HG03342 (cell line): Measurements from ENCODE around the gene RIMS4.
"Not testable (repeated sequence)": the region's sequence is repeated elsewhere in the genome, so short reads cannot be mapped to it uniquely, and the experiment has no call there.

Source experiments
- ATAC-seq: cut with Tn5 transposase; IDR thresholded peaks from one replicate; pipeline ENCODE4 v1.9.1; 2021; ENCODE audit warnings: mild to moderate bottlenecking, moderate library complexity; ENCODE audit not compliant: unreplicated experiment

Gene RIMS4

DNA sequence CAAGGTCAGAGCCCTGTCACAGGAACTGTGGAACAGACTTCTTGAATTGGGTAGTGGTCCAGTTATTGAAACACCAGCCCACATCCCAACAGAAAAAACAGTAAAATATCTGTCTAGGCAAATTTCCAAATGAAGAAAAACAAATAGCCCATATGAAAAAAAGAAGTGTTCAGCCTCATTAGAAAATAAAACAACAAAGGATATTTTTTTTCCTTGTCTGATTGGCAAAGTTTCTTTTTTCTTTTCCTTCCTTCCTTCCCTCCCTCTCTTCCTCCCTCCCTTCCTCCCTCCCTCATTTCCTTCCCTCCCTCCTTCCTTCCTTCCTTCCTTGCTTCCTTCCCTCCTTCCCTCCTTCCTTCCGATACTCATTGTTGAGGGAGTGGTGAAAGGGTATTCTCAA, 20.6 kb upstream of the RIMS4 start:
- no peak for ATAC-seq

DNA sequence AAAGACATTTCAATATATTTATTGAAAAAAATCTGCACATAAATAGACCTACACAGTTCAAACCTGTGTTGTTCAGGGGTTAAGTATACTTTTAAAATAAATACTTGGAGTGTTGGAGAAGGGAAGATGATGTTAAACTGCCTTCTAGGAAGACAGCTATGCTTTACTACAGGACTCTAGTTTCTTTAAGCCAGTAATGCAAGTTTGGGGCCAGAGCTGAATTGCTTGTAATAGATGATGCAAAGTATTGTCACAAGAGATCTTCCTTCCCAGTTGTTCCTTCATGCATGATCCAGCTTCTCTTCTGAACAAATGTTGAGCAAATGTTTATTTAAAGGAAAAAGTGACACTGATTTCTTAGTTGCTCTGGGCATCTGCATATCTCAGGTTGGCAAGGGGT, 20.2 kb upstream of the RIMS4 start:
- ATAC-seq: no peak

DNA sequence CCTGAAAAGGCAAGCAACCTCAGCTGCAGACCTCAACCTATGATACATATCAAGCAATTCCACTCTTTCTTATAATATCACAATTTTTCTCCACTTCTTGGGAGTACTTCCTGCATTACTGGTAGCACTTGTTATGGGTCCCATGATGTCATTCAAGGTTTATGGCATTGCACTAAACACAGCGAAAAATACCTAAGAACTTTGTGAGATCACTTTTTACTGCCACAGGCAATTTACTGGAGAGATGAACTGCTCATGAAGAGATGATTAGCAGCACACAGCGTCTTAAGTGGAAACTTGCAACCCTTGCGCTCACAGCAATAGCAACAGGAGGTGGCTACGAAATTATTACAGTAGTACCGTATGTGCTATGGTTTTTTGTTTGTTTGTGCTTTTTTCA, 19.3 kb upstream of the RIMS4 start:
- no peak for ATAC-seq

DNA sequence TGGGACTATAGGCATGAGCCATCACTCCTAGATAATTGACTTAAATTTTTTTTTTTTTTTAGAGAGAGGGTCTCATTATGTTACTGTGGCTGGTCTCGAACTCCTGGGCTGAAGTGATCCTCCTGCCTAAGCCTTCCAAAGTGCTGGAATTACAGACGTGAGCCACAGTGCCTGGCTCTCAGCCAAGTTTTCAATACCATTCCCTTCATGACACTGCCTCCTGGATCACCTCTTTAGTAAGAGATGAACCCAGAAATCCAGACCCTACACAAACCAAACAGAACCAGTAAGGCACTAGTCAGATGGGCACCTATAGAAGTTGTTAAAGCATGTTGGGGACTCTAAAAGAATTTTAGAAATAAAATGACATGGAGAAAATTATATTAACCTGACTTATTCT, 18.3 kb upstream of the RIMS4 start:
- no peak for ATAC-seq

DNA sequence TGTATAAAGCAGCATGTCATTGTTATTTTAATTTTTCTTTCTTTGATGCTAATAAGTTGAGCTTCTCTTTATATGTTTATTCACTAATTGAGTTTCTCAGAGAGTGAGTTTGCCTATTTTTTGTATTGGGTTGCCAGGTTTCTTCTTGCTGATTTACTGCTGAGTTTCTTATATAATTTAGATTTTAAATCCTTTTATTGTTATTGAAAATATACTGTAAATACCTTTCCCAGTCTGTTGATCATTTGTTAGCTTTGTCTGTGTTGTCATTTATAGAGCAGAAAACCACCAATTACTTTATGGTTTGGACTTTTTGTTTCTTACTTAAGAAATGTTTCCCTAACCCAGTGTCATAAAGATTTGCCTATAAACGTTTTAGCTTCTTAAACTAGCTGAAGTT, 17.1 kb upstream of the RIMS4 start:
- no peak for ATAC-seq

DNA sequence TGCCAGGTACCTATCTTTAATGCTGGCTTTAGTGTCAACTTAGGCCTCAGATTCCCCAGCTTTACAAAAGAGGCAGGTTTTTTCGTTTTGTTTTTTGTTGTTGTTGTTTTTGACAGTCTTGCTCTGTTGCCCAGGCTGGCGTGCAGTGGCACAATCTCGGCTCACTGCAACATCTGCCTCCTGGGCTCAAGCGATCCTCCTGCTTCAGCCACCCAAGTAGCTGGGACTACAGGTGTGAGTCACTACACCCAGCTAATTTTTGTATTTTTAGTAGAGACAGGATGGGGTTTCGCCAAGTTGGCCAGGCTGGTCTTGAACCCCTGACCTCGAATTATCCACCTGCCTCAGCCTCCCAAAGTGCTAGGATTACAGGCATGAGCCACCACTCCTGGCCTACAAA, 11.2 kb upstream of the RIMS4 start:
- not testable (repeated sequence) for ATAC-seq

DNA sequence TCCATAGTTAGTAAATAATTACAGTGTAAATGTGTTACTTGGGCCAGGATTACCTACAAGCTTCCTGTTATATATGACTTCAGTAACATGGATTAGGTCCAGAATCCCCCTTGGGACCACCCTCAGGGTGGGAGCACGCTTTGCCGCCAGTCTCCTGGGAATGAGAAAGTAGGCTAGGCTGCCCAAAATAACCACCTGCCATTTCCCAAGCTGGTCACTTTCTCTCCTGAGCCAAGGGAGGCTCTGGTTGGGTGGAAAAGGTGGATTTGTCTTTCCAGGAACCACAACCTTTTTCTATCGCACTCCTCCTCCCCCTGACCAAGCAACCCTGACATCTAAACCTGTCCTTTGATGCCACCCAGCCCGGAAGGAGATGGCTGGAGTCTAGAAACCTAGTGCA, 9.6 kb upstream of the RIMS4 start:
- ATAC-seq: no peak

DNA sequence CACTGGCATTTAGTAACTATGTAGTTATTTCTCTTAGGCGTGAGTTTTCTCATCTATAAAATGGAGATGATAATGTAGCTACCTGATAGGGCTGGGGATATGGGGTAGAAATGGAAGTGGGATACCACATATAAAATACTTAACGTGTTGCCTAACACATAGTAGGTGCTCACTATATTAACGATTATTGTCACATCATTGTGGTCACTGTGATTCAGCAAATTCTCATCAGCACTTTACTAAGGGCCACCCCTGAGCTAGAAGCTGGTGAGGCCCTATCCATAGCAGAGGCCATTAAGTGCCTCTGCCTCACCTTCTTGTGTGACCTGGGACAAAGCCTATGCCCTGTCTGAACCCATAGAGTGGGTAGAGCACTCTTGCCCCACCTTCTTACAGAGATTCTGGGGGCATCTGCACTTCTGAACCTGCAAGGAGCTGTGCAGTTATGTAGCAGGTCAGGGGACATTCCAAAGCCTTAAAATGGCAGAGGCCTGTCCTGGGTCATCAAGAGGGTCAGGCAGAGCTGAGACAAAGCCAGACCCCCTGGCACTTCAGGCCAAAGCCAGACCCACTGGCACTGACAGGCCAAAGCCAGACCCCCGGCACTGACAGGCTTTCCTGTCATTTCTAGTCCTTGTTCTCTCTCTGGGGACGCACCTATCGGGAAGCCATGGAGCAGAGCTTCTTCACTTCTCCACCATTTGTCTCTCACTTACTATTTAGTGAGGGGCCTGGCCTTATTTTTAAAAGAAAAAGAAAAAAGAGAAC, 7.0 kb upstream of the RIMS4 start:
- no peak for ATAC-seq

DNA sequence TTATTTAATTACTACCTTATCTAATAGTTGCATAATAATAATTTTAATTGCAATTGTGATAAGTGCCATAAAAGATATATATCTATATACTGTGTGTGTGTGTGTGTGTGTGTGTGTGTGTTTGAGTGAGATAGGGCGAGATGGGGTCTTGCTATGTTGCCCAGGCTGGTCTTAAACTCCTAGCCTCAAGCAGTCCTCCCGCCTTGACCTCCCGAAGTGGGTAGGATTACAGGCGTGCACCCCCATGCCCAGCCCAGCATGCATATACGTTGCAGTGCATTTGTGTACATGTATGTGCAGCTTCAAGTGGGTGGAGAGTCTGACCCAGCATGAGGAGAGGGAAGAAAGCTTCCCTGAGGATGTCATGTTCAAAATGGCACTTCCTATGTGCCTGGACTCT, 4.6 kb upstream of the RIMS4 start:
- no peak for ATAC-seq

DNA sequence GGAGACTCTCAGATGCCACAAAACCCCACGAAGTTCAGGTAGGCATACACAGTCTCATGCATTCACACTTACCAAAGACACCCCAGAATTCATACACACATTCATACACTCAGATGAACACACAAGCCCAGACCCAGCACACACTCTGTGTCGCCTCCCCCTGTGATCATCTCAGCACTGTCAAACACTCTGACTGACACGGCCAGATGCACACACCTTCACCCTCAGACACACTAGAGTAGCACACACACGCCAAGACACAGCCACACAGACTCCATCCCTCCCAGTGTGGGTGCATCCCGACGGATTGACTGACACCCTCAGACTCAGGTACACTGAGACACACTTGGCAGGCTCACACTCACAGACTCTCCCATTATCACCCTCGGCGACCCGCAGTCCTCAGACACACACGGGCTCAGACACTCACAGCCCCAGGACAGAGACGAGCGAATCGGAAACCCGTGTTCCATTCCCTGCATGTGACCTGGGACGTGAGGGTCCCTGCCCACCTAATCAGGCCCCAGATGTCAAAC, 872 bp upstream of the RIMS4 start:
- no peak for ATAC-seq

DNA sequence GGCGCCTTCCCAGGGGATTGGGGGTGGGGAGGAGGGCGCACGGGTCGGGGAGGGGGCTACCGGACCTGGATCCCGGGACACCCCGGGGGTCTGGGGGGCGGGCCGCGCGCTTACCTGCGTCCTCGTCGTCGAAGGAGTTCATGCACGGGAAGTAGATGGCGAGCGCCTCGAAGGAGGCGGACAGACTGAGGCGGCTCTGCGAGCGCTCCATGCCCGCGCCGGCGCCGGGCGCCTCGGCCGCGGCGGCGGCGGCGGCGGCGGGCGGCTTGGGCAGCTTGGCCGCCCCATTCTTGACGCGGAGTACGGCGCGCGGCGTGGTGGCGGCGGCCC, 320 bp downstream of the RIMS4 start:
- no peak for ATAC-seq

DNA sequence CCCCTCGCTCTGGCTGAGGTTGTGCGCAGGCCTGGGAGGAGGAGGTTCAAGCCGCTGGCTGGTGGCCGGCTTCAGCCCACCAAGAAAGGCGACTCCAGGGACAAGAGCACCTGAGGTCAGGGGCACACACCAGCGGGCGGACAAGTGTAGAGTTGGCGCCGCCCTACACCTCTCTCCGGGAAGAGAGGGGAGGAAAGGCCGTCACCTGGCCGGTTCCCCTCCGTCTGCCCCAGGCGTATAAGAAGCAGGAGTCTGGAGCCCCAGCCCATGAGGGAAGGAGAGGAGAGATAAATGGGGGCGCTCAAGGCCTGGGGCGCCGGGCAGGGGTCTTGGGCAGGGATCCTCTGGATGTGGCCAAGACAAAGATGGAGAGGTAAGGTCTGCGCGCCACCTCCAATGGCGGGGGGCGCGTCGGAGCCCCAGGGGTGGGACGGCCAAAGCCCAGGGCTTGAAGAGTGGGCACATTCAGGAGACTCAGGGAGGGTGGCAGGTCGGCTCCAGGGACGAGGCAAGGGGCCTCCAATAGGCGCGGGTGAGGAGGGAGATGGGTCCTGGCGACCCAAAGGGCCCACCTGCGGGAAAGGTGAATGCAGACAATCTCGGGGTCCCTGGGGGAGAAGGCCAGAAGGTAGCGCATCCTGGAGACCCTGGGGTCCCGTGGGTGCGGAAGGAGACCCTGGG, 826 bp downstream of the RIMS4 start:
- no peak for ATAC-seq

DNA sequence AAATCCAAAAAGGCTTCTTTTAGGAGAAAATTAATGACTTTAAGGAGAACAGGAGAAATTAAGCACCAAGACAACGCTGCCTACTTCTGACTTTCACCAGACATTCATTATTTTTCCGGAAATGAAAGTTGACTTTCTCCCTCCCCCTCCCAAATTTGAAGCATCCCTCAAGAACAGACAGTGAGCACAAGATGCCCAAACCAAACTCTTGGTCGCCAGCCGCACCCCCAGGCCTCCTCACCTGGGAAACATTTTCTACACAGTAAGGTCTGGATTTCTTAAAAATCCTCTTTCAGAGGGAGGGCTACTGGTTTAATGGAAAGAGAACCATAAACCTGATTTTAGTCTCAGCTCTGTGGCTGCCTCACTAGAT, 2.7 kb downstream of the RIMS4 start:
- ATAC-seq: no peak

DNA sequence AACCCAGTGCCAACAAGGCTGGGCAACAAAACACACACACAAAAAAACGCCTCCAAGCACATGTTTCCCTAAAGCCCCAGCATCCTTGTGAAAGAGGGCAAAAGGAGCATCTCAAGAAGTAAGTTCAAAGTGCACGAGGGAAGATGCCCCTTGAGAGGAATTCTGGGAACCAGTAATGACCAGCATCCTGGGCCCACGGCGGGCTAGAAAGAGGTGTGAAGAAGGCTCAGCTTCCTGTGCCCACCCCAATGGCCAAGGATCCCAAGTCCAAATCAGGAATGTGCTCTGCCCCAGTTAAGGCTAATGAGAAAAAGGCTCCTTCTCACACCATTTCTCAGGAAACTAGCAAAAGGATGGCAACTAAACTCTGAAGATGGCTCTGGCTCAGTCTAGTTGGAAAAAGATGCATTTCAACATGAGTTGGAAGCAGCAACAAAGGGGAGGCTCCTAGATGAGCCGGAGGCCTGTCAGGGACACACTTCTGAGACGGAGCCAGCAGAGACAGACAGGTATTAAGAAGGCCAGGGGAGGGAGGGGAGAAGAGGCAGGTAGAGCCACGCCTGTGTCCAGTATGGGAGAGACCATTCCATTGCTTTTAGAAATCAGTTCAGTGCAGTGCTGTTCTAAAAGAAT, 3.2 kb downstream of the RIMS4 start:
- ATAC-seq: no peak

DNA sequence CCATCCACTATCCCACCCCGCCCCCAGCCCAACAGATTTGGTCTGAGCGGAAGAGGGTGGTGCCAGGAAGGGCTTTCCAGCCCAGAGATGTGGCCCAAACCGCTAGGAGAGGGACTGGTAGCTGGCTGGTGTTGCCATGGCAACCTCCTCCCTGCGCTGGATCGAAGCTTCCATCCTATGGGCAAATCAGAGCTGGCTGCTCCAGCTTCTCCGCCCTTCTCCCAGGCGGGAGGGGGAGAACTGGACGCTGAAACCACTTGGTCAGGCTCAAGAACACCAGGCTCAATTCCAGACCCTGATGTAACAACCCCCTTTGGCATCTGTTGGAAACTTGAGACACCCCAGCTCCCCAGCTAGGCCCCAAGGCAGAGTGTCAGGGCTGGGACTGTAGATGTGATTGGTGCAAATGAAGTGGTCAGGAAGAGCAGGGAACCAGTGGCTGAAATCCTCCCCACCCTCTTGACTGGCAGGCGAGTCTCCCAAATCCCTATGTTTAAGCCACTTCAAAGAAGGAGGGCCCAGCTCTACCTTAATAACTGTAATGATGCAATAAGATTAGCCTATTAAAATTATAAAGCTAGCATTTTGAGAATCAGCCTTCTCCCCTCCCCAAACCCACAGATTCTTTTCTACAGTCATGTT, 4.2 kb downstream of the RIMS4 start:
- no peak for ATAC-seq

DNA sequence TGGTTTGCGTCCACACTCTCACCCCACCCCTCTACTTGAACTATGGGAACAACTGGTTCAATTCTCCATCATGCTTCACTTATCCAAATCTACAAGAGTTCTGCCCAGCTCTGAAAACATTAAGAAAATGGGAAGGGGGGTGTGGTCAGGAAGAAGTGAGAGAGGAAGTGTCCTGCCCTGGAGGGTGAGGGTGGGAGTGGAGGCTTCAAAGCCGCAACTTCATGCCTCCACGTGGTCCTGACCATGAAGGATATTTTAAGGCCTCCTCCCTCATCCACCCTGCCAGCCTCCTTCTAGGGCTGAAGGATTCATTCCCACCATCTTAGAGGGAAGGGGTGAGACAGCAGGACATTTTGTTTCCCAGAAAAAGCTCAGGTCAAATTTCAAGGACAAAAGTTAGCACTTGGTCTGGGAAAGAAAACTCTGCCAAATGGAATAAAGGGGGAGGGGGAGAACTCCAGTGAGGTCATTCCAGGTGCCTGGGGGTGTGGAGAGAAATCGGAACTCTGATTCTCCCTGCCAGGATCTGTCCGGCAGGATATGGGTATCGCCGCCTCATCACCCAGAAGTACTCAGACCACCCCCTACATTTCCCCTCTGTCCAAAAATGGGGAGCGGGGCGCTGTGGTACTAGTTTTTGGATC, 4.9 kb downstream of the RIMS4 start:
- ATAC-seq: no peak

DNA sequence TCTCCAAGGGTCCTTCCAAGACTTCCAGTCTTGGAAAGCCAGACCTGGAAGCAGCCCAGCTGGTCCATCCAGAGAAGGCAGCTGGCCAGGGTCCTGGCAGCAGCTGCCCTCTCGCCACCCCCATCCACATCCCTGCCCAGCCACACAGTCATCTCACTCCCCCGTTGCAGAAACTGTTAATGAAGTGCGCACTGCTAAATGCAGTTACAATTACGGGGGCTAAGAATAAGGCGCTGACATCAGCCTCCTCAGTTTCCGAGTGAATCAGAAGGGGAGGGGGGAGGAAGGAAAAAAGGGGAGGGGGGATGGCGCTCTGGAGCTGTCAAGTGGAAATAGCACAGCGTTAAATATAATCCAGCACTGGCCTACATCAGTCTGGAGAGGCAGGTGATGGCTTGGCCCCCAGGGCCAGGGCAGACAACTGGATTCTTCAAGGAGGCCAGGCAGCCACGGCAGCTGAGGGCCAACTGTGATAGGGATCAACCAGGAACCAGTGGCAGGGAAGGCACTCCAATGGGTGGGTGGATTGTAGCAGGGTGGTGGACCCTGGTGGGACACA, 6.9 kb downstream of the RIMS4 start:
- no peak for ATAC-seq

DNA sequence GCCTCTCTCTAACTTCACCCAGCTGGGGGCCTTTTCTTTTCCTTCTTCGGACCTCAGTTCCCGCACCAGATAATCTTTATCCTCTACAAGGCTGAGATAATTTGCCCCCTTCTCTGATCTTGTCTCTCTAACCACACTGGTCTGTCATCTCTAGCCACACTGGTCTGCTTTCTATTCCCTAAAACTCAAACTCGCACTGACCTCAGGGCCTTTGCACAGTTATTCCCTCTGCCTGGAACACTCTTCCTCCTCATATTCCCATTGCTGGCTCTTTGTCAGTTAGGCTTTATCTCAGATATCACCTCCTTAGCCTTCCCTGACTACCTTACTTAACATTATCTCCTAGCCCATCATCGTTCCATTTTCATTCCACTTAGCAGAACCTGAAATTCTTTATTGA, 7.6 kb downstream of the RIMS4 start:
- ATAC-seq: no peak

DNA sequence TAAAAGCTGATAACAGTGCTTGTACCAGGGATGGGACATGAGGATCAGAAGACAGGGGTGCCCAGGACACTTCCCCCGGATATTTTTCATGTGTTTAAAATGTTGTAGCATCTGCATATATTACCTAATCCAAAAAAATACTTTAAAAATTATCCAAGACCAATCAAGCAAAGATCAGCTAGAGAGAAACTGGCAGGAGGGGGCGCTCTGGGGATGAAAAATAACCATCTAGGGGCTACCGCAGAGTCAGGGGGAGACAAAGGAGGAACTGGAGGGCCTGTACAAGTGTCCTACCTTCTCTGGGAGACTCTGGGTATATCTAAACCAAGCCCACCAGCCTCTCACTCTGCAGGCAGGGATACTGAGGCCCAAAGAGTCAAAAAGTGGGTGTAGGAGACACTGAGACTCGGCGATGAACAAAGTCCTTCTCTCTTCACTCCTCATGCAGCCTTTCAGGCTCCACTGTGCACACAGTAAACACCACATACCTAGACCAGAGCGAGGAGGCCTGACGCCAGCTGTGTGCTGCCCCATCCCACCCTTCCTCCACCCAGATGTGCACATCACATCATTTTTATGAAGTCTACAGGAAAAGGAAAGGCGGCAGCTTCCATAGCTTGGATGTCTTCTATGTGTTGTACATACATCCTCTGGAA, 9.8 kb downstream of the RIMS4 start:
- no peak for ATAC-seq

DNA sequence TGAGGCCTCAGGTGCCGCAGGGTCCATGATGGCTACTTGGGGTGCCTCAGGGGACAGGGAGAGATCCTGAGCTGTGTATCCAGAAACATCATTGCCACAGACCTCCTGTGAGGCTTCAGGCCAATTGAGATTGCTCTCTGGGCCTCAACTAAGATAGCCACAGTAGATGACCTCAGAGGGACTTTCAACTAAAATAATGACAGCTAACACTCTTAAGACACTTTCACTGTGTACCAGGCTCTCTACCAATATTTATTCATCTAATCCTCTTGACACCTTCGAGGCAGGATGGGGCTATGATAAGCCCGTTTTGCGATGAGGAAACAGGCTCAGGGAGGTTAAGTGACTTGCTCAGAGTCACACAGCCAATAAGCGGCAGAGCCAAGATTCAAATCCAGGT, 10.7 kb downstream of the RIMS4 start:
- ATAC-seq: no peak
